ENCODE data around the gene HARBI1.

Gene HARBI1

GRCh38 chr11:46633291-46634217 lies 16.5 kb upstream of the HARBI1 start:
- no peak overlapping the region for H3K27ac ChIP-seq
- no peak for TF ChIP-seq ZFX (IDR thresholded peaks at IDR 0.05)
- TF ChIP-seq CTCF (conservative IDR thresholded peaks at IDR 0.05) = no peak

GRCh38 chr11:46632502-46632901 lies 15.5 kb upstream of the HARBI1 start:
- TF ChIP-seq ZFX (IDR thresholded peaks at IDR 0.05) = no peak
- no peak for TF ChIP-seq CTCF (conservative IDR thresholded peaks at IDR 0.05)

GRCh38 chr11:46631676-46632075 lies 14.6 kb upstream of the HARBI1 start:
- no peak overlapping the region for H3K27ac ChIP-seq
- TF ChIP-seq ZFX (IDR thresholded peaks at IDR 0.05) (no peak), CTCF (conservative IDR thresholded peaks at IDR 0.05) (no peak)

More at GRCh38 chr11:46632502-46632901, 15.5 kb upstream of the HARBI1 start:
- H3K27ac ChIP-seq = no peak overlapping the region

- TF ChIP-seq ZFX (IDR thresholded peaks at IDR 0.05) (no peak), CTCF (conservative IDR thresholded peaks at IDR 0.05) (no peak)
- no peak overlapping the region for H3K27ac ChIP-seq
Observed at GRCh38 chr11:46630237-46630636, 13.2 kb upstream of the HARBI1 start.

- H3K27ac ChIP-seq = no peak overlapping the region
- no peak for TF ChIP-seq CTCF (conservative IDR thresholded peaks at IDR 0.05)
- TF ChIP-seq ZFX (IDR thresholded peaks at IDR 0.05) = no peak
Observed at GRCh38 chr11:46628961-46629360, 11.9 kb upstream of the HARBI1 start.

GRCh38 chr11:46625406-46625805 lies 8.4 kb upstream of the HARBI1 start:
- TF ChIP-seq ZFX (IDR thresholded peaks at IDR 0.05) (no peak), CTCF (conservative IDR thresholded peaks at IDR 0.05) (no peak)
- no peak overlapping the region for H3K27ac ChIP-seq

- no peak overlapping the region for H3K27ac ChIP-seq
- TF ChIP-seq CTCF (conservative IDR thresholded peaks at IDR 0.05) = no peak
Observed at GRCh38 chr11:46618837-46619236, 1.8 kb upstream of the HARBI1 start.
